ENCODE results near the gene EFNB2.

EFNB2 gene

GRCh38 chr13:106480351-106480910 is 55.0 kb downstream of the EFNB2 start:
- no peak for DNase-seq

DNA sequence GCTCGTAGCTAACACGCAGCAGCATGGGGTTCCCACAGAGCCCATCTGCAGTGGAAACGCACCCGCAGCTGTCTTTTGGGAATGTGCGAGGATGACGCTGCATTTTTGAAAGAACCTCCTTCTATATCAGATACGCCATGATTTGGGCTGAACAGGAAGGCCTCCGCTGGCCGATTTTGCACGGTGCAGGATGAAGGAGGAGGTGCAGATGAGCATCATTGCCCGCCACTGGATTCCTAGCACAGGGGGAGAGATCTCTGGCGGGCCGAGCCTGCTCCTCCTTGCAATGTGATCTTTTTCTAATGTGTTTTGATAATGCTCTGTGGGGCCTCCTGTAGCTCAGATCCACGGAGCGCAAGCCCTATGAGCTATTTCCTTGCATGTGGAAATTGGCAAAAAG is 55.5 kb downstream of the EFNB2 start:
- DNase-seq: no peak

- DNase-seq: no peak
These were observed 57.3 kb downstream of the EFNB2 start for GRCh38 chr13:106478116-106478515.

GRCh38 chr13:106477303-106477702 is 58.2 kb downstream of the EFNB2 start:
- DNase-seq: no peak

- DNase-seq: no peak
These were observed 59.6 kb downstream of the EFNB2 start for GRCh38 chr13:106475852-106476251.

GRCh38 chr13:106474912-106475311 is 60.5 kb downstream of the EFNB2 start:
- DNase-seq: no peak

DNA sequence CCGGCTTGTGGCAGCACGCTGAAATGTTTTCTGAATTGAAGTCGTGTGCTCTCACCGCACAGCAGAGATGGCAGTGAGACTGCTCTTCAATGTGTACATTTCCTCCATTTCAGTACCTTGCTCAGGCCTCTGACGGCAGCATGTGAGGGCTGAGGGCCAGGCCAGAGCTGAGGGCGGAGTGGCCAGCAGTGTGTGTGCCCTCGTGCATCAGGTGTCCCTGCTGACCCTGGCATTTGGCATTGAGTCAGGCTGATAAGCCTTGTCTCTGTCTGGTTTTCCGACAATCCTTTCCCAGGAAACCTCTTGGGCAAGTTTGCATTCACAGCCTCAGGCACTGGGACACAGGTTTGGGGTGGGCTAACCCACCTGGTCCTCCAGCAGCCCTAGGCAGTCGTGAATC is 62.3 kb downstream of the EFNB2 start:
- DNase-seq: no peak

- no peak for DNase-seq
These were observed 62.8 kb downstream of the EFNB2 start for GRCh38 chr13:106472621-106473020.

DNA sequence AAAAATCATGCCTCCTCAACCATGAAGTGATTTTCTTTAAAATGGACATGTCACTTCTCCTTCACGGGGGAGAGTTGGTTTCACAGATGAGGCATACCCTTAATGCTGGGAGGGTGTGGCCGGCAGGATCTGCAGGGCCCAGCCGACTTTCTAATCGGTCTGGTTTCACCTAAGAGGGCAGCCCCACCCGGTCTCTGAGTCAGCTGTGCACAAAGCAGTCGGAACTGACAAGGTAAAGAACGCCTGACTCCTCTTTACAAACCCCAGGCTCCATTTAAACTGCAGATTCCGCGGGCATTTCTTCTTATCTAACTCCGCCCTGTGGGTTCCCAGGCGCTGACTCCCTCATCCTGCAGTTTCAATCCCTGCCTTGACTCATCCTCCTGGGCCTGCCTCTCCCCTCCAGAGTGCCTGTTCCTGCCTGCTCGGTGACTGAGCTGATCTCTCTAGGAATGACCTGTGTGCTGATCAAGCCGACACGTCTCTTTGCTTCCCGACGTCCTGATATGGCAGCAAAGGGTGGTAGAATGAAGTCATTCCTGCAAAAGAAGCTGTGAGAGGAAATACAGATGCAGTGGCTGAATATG is 63.4 kb downstream of the EFNB2 start:
- no peak for DNase-seq

- DNase-seq: no peak
These were observed 64.9 kb downstream of the EFNB2 start for GRCh38 chr13:106470576-106470975.

DNA sequence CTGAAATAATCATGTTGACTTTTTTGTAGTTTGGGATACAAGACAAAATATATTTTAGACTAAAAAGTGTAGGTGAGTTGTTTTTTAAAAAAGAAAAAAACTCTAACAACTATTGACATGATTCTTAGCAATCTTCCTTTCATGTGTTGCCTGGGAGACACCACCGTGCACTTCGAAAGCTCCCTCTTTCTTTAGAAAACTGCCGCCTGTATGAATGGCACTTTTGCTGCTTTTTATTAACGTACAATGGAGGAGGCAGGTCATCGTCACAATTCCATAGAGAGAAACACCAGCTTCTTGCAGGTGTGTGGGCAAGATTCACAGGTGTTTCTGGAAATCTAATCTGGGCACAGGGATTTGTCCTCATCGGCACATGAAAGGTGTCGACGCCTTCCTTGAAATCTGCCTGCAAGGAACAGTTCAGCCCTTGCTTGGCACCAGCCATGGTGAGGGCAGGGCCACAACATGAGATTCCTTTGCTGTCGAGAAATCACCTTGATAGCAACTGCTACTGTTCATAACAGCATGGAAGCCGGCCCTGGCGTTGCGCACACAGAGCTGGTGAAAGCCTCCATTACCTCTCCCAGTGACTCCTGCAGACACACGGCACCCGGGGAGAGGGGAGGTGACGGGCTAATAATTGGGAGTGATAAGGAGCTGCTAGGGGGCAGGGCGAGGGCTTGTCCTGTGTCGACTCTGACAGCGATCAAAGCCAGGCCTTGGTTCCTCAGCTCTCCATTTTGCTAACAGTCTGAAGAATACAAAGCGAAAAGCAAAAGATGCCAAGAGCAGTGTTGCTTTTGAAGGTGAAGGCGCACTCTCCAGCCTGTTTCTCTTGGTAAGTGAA is 66.5 kb downstream of the EFNB2 start:
- no peak for DNase-seq

DNA sequence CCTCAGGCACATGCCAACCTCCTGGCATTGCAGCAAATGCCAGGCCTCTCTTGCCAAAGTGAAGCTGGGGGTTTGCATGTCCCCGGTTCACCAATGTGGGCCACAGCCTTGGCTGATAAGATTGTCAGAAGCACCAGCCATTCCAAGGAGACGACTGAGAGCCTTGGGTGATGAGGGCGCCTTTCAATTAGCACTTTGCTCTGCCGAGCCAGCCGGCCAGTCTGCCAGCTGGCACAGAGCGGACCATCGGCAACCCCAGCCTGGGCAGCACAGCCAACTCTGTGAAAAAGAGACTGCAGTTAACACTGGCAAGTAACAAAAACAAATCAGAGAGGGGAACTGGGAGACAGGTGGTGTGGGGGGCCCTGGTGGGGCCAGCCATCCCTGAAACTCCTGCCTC is 67.3 kb downstream of the EFNB2 start:
- no peak for DNase-seq

DNA sequence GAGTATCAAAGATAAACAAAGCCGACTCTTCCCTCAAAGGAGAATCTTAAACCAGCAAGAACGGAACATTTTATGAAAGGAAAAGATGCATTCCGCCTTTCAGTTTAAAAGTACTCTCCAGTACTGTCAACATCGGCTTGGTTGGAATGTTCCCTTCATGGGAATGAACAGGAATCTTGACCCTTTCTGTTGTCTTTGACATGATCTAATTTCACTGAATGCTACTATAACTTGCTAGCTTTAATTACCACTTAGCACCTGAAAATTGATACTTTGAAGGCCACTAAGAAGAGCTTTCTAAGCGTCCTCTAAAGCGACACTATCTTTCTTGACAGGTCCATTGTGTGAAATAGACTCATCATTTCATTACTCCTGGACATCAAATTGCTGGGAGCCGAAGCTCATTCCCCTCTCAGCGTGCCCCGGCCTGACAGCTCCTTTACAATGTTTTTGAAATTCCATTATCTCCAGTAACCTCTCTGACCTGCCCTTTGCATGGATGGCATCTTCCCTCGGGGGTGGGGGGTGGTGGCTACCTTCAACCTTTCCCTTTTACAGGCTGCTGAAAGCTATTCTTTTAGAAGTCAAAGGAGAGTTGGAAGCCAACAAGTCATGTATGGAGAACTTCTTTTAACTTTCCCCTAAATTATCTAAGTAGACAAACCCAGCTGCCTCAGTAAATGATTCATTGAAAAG is 67.9 kb downstream of the EFNB2 start:
- DNase-seq: no peak

DNA sequence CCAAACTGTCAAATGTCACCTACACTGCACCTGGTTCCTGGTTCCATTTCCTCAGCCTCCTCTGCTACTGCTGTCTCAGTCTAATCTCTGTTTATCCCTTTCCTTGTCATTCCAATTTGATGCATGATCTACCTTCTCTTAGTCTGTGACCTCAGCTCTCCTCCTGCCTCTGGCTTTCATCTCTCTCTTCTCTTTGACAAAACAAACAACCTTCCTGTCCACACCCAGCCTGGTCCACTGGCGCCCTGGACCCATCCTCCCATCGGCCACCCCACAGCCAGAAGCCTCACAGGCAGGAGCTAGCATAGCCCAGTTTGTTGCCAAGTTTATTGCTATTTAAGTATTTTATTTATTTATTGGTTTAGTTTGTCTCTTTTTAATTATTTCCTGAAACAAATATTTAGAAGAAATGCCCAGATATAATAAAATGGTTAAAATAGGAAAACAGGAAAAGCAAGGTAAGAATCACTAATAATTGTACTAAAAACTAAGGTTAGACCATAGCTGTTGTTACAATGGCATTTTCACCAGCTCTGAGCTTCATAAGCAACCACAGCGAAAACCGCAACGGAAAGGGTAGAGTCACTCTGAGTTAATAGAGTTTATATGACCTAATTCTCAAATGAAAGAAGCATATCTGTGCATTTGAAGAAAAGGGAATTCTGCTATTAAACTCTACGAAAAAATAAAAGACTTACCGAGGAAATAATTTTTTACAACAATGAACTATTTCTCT is 68.6 kb downstream of the EFNB2 start:
- no peak for DNase-seq

DNA sequence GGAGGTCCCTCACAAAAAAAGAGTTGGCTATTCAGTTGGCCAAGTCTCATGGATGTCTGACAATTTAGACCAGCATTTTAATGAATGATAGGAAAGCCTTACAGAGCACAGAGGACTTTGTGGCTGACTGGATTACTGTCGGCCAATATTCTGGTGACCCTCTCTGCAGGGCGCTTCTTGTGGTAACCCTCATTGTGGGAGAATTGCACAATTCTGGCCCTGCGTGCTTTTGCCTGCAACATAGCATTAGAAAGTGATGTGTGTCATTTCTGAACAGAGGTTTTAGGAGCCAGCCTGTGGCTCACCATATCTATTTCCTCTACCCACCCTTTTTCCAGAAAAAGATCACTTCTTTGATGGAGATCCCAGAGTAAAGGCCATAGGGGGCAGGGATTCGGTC is 71.4 kb downstream of the EFNB2 start:
- no peak for DNase-seq

DNA sequence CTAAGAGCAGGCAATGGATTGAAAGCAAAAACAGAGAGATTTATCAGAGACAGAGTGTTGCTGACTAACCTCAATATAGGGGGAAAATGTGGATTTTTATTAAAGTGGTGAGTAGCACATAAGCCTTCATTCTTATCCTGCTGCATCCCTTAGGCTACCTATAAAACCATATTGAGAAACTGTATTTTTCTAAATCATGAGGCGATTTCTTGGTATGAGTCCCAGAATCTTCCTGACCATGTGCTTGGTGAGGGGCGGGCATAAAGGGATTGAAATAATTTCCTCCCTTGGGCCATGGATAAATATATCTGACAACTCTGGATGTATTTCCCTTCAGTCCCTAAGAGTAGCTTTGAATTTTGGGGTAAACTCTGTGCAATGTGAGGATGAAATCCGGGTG is 72.8 kb downstream of the EFNB2 start:
- DNase-seq: no peak

DNA sequence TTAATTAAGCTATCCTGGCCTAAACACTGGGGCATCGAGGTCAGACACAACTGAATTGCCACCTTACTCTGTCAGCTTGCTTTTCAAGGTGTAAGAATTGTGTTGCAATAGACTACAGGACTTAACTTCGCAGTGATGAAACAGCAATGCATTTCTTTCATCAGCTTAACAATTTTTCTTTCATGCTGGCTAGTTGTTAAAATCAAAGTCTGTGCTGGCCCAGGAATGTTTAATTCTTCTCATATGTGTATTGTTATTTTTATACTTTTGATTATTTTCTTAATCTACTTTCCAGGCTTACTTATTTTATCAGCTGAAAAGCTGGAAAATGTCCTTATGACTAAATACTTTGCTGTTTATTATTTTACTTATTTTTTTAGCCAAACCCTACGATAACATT is 79.7 kb downstream of the EFNB2 start:
- DNase-seq: no peak

DNA sequence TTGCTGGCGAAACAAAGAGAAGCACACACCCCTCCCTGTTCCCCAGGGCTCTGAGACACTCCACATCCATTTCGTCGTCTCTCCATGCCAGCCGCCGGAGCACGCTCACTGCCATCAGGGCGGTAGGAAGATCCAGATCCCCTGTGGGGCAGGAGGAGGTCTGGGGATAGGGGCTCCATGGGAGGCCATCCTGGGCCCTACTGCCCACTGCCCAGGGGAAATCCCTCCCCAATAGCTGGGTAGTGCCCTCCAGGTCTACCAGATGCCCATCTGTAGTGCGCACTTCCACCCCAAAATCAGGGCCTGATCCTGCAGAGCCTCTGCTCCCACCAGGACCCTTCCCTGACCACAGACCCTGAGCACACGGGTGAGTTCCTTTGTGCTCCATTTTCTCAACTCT is 80.3 kb downstream of the EFNB2 start:
- no peak for DNase-seq

DNA sequence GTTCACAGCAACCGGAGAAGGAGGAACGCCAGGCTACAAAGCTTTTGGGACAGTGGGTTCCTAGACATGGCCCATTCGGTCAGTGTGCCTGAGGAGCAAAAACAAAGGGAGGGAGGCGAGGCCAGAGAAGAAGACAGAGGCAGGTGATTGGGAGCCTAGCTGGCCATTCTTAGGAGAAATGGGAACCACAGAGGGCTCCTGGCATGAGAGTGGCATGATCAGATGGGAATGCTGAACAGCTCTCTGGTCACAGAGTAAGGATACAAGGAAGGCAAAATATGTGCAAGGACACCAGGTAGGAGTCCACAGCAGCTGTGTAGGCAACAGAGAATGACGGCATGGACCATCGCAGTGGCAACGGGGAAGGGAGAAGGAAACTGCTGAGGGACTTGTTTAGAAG is 82.4 kb downstream of the EFNB2 start:
- no peak for DNase-seq

DNA sequence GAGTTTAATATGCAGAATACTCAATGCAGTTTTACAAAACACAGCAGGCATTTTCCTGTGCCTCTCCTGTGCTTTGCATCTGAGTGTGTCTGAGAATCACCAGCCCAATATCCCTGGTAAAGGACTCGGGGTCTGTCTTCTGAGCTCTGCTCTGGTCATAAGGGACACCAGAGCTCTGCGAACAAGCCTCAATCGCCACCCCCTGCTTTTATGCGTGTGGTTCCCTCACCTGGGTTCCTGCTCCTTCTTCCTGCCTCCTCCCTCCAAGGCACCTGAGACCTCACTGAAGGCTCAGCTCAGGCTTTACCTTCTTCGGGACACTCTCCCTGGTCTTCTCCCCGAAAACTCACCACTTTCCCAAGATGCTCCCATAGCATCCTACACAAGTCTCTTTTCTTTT is 84.5 kb downstream of the EFNB2 start:
- DNase-seq: no peak

GRCh38 chr13:106449096-106449495 is 86.4 kb downstream of the EFNB2 start:
- no peak for DNase-seq

- DNase-seq: no peak
These were observed 89.5 kb downstream of the EFNB2 start for GRCh38 chr13:106445996-106446395.
